Stomach (tissue), 9 donors: ENCODE measurements around the gene PLIN5. TPM values are rescaled to one million over a fixed set of nuclear protein-coding genes. Genes with fewer than 3 reads are reported as not detected.

Source experiments
- DNase-seq, 2 donors: peaks; one replicate each; pipeline versions ENCODE4 v3.0.0 to v3.0.0-alpha.2; 2013 to 2019
- H3K27ac ChIP-seq, 5 donors: fragments of 200-600 bp in 4 of 5; sonication (generic) in 4 of 5; one replicate each; pipeline ENCODE4 v1.5.1; 2013 to 2019; ENCODE audit warnings: mild to moderate bottlenecking in 1 of 5, moderate library complexity in 1 of 5
- H3K27me3 ChIP-seq, 3 donors: fragments of 200-600 bp; sonication (generic); one replicate each; pipeline ENCODE4 v1.5.1; 2017 to 2019; ENCODE audit warnings: mixed run types in 1 of 3
- H3K36me3 ChIP-seq, 4 donors: fragments of 200-600 bp; sonication (generic); 1 replicate in 3 of 4; 2 replicates in 1 of 4; pipeline ENCODE4 v1.5.1; 2016 to 2019
- H3K4me1 ChIP-seq, 4 donors: fragments of 200-600 bp; sonication (generic); one replicate each; pipeline ENCODE4 v1.5.1; 2016 to 2019
- H3K4me3 ChIP-seq, 4 donors: fragments of 200-600 bp; sonication (generic) in 3 of 4; one replicate each; pipeline ENCODE4 v1.5.1; 2016 to 2019; ENCODE audit warnings: mild to moderate bottlenecking in 1 of 4
- H3K9me3 ChIP-seq, 4 donors: fragments of 200-600 bp; sonication (generic); one replicate each; pipeline ENCODE4 v1.5.1; 2016 to 2019
- EP300 ChIP-seq: sonication (generic); formaldehyde crosslinking; IDR thresholded peaks from one replicate; pipeline ENCODE4 v1.6.1; 2017; ENCODE audit warnings: antibody characterized with exemption
- POLR2A ChIP-seq, 4 donors: fragments of 450-650 bp; IDR thresholded peaks; one replicate each; pipeline ENCODE4 v1.6.1; 2016; ENCODE audit warnings: antibody characterized with exemption in 4 of 4, control low read depth in 2 of 4, mild to moderate bottlenecking in 1 of 4, moderate library complexity in 1 of 4
- POLR2AphosphoS5 ChIP-seq, 3 donors: sonication (generic); formaldehyde crosslinking; IDR thresholded peaks; one replicate each; pipeline ENCODE4 v1.6.1; 2016; ENCODE audit warnings: antibody characterized with exemption in 3 of 3
- WGBS, 5 donors: extraction: QIAGEN DNeasy Blood & Tissue Kit in 3 of 5; methylation state at CpG; one replicate each; pipeline versions ENCODE4 v1.1.5 to v1.1.7; 2013 to 2018; 5-methylcytosine and 5-hydroxymethylcytosine counted together
- intact Hi-C: fragments of 100-400 bp; cut with DNase I; formaldehyde crosslinking; loops from one replicate; pipeline ENCODE4 v1.15.1; 2023; ENCODE audit warnings: low total_unique reads
- polyA plus RNA-seq, 3 donors: library from polyadenylated mRNA; stranded (reverse); fragments of 200-250 nt; gene quantifications; one replicate each; pipeline ENCODE4 v1.2.3, GENCODE V29; 2013
- total RNA-seq, 5 donors: library from RNA; depleted of rRNA; stranded (reverse); fragments of >200 nt; gene quantifications; one replicate each; pipeline versions ENCODE4 v1.1.0 to v1.2.3, GENCODE V29; 2014 to 2016
- TF ChIP-seq, protein P1 (sequence below), 7 experiments: fragments of 450-650 bp in 4 of 7; fragments of 200-600 bp in 3 of 7; sonication (generic) in 3 of 7; IDR thresholded peaks; one replicate each; pipeline ENCODE4 v1.5.1; 2016 to 2019; ENCODE audit warnings: antibody characterized with exemption in 7 of 7, control low read depth in 2 of 7, mild to moderate bottlenecking in 1 of 7
- donor health status: healthy with polysubstance abuse.
- donor health status: Bipolar disorder and iron deficiency.
- donor health status: healthy.

PLIN5 gene
- total and polyA plus RNA-seq, 8 donors = 1.4 to 114 (median 31.6) TPM

DNA sequence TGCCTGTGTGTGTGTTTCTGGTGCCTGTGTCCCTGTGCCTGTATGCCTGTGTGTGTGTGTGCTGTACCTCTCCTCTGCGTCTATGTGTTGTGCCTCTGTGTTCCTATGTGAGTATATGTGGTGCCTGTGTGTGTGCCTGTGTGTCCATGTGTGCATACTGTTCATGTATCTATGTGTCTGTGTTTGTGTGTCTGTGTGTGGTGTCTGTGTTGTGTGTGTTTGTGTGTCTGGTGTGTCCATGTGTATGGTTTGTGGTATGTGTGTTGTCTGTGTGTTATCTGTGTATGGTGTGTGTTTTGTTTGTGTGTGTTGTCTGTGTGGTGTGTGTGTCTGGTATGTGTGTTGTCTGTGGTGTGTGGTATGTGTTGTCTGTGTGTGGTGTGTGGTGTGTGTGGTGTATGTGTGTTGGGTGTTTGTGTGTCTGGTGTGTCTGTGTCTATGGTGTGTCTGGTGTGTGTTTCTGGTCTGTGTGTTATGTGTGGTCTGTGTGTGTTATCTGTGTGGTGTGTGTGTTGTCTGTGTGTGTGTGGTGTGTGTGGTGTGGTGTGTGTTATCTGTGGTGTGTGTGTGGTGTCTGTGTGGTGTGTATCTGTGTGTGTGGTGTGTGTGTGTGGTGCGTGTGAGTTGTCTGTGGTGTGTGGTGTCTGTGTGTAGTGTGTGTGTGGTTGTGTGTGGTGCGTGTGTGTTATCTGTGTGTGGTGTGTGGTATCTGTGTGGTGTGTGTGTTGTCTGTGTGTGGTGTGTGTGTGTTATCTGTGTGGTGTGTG lies 42.5 kb downstream of the PLIN5 start:
- intact Hi-C loops = no loop called here
- WGBS, 5 donors = 96 to 100% (median 99%) methylated on average over 3 of the region's 3 CpGs
- Histone ChIP-seq H3K27ac (no peak overlapping the region), H3K36me3 (peaks cover 62 to 95% (median 93%) of the 10 kb centered on the region in 4 donors), H3K4me3 (no peak overlapping the region), H3K27me3 (no peaks in the 10 kb centered on the region), H3K4me1 (no peaks in the 10 kb centered on the region), H3K9me3 (no peaks in the 10 kb centered on the region)
- no peak for DNase-seq
- TF ChIP-seq, protein P1, sequence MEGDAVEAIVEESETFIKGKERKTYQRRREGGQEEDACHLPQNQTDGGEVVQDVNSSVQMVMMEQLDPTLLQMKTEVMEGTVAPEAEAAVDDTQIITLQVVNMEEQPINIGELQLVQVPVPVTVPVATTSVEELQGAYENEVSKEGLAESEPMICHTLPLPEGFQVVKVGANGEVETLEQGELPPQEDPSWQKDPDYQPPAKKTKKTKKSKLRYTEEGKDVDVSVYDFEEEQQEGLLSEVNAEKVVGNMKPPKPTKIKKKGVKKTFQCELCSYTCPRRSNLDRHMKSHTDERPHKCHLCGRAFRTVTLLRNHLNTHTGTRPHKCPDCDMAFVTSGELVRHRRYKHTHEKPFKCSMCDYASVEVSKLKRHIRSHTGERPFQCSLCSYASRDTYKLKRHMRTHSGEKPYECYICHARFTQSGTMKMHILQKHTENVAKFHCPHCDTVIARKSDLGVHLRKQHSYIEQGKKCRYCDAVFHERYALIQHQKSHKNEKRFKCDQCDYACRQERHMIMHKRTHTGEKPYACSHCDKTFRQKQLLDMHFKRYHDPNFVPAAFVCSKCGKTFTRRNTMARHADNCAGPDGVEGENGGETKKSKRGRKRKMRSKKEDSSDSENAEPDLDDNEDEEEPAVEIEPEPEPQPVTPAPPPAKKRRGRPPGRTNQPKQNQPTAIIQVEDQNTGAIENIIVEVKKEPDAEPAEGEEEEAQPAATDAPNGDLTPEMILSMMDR (IDR thresholded peaks at IDR 0.05) = no peak
- TF ChIP-seq POLR2AphosphoS5 (IDR thresholded peaks at IDR 0.05) (no peak), POLR2A (IDR thresholded peaks at IDR 0.05) (no peak), EP300 (no peak)

DNA sequence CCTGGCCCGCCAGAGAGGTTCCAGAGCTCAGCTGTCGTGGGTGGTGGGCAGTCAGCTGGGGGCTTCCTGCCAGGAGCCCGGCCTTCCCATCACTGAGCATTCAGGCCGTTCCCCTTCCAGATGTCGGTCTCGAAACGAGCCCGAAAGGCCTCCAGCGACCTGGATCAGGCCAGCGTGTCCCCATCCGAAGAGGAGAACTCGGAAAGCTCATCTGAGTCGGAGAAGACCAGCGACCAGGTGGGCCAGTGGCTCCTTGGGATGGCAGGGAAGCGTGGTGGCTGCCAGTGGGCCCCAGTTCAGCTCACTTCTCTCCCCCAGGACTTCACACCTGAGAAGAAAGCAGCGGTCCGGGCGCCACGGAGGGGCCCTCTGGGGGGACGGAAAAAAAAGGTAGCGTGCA lies 43.6 kb downstream of the PLIN5 start:
- Histone ChIP-seq H3K27me3 (no peaks in the 10 kb centered on the region), H3K4me3 (no peak overlapping the region), H3K4me1 (no peaks in the 10 kb centered on the region), H3K36me3 (peaks cover 58 to 94% (median 93%) of the 10 kb centered on the region in 4 donors), H3K9me3 (no peaks in the 10 kb centered on the region), H3K27ac (no peak overlapping the region)
- TF ChIP-seq POLR2AphosphoS5 (IDR thresholded peaks at IDR 0.05) = no peak
- TF ChIP-seq, protein P1 (IDR thresholded peaks at IDR 0.05) = no peak
- TF ChIP-seq EP300 = no peak
- TF ChIP-seq POLR2A (IDR thresholded peaks at IDR 0.05) = no peak
- WGBS, 5 donors = 94 to 98% (median 97%) methylated on average over 21 of the region's 21 CpGs
- no peak for DNase-seq
- intact Hi-C loops = no loop called here

DNA sequence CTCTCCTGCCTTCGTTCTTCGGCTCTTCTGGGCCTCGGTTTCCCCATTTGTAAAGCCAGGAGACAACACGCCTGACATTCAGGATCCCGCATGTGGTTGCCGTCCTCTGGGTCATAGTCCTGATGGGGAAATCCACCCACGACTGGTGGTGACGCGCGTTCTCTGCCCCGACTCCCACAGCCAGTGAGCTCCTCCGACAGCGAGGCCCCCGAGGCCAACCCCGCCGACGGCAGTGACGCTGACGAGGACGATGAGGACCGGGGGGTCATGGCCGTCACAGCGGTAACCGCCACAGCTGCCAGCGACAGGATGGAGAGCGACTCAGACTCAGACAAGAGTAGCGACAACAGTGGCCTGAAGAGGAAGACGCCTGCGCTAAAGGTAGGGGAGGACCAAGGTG lies 46.5 kb downstream of the PLIN5 start:
- H3K27me3 ChIP-seq = no peaks in the 10 kb centered on the region
- TF ChIP-seq, protein P1 (IDR thresholded peaks at IDR 0.05) = no peak
- 93 to 97% (median 96%) methylated on average over 29 of the region's 29 CpGs for WGBS, 5 donors
- no peaks in the 10 kb centered on the region for H3K9me3 ChIP-seq
- H3K4me1 ChIP-seq = no peaks in the 10 kb centered on the region
- no peak overlapping the region for H3K4me3 ChIP-seq
- H3K27ac ChIP-seq = no peak overlapping the region
- intact Hi-C loops = no loop called here
- no peak for DNase-seq
- H3K36me3 ChIP-seq = peaks cover 36 to 86% (median 78%) of the 10 kb centered on the region in 4 donors

DNA sequence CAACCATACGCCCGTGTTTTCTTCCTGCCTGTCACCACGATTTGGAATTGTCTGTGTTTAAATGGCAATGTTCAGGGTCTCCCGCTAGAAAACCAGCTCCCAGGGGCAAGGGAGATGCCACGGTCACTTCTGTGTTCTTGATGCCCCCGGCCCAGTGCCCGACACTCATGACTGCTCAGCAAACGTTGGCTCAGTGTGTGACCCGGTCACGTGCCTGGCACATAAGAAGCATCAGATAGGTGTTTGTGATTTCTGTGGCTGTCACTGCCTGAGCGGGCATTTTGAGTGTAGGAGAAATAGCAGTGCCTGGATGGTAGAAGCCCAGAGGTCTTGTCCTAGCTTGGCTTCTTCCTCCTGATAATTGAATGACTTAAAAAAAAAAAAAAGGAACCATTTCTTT lies 47.5 kb downstream of the PLIN5 start:
- 74 to 88% (median 79%) methylated on average over 11 of the region's 11 CpGs for WGBS, 5 donors
- no peak overlapping the region for H3K27ac ChIP-seq
- no peak for DNase-seq
- TF ChIP-seq, protein P1 (IDR thresholded peaks at IDR 0.05) = no peak
- TF ChIP-seq EP300 (no peak), POLR2A (IDR thresholded peaks at IDR 0.05) (no peak), POLR2AphosphoS5 (IDR thresholded peaks at IDR 0.05) (no peak)
- intact Hi-C loops = no loop called here
- H3K4me3 ChIP-seq = no peak overlapping the region
- no peaks in the 10 kb centered on the region for H3K27me3 ChIP-seq
- H3K36me3 ChIP-seq = peaks cover 33 to 90% (median 81%) of the 10 kb centered on the region in 4 donors
- H3K4me1 ChIP-seq = no peaks in the 10 kb centered on the region
- no peaks in the 10 kb centered on the region for H3K9me3 ChIP-seq
